T-helper 9 cell (primary cell): ENCODE results near the gene LY6G5C.
"Not testable (repeated sequence)": the region's sequence is repeated elsewhere in the genome, so short reads cannot be mapped to it uniquely, and the experiment has no call there.

Source experiments
- DNase-seq: peaks from one replicate; pipeline ENCODE4 v3.0.0-alpha.2; 2020

LY6G5C gene

DNA sequence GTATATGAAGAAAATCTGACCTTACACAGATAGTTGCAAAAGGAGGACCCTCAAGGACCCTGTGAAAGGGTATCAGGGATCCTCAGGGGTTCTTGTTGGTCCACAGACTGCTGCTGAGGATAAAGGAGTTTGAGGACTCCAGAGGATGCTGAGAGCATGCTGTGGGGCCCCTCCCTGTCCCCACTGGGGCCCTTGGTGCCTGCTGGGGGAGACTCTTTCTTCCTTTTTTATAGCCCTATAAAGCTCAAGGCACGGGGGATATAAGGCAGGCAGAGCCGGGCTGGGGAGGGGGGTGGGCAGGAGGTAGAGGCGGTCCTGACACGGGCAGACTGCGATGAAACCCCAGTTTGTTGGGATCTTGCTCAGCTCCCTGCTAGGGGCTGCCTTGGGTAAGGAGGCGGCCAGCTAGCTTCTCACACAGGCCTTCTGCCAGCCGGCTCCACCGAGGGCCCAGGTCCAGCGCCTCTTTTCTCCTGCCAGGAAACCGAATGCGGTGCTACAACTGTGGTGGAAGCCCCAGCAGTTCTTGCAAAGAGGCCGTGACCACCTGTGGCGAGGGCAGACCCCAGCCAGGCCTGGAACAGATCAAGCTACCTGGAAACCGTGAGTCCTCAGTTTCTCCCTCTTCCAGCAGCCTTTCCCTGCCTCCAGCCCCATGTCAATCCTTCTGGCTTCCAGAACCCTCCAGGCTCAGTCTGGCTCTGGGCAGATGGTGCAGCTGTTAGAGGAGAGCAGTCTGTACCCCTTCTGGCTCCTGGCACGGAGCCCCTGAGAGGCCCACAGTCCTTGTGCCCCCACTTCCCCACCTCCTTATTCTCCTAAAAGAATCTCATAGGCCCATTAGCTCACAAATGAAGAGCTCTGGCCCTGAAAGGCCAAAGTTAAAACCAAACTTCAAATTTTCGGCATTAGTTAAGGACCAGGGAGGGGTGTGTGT is 34.4 kb upstream of the LY6G5C start, which contains the start of gene LY6G6D:
Gene LY6G6D (plus strand): TSS at position 327 of the 937 bp plus-strand sequence. CDS start 8 bp downstream, at position 335.
- no peak for DNase-seq

DNA sequence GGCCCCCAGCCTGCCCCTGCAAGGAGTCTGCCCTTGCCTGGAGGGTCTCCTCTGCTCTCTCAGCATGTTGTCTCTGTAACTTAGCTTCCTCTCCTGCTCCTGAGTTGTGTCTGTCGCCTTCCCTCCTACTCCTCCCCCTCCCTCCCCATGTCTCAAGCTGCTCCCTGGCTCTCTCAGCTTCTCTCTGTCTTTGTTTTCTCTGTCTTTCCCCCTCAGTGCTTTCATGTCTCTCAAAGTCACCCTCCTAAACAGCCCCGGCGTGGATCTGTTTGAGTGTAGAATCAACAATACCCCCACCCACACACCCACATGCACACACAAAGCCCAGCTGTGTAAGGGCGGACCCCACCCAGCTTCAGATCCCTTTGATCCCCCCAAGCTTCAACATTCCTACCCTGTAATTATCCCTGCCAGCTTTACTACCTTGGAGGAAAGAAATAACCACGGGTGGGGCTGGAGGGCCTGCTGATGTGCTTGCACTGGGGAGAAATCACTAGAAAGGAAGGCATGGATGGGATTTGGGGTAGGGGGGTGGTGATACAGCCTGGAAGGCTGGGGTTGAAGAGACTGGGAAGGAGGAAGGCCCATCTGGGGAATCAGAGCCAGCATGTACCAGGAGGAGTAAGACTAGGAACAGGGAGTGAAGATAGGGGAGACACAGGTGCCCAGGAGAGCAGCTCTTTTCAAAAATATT is 33.3 kb upstream of the LY6G5C start:
- DNase-seq = no peak

DNA sequence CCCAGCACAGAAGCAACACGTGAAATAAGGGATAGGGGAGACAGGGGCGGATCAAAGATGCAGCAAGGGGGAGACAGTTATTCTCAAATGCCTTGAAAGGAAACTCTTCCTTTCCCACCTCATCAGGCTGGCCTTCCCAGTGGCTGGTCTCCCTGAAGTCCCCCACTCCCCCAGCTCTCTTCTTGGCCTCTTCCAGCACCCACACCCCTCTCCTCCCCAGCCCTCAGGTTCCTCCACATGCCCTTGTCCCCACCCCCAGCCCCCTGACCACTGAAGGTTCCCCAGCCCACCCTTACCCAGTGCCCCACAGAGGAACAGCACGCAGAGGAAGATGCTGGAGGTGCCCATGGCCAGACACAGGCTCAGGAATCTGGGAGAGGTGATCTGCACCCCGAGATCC is 32.6 kb upstream of the LY6G5C start:
- DNase-seq = no peak

DNA sequence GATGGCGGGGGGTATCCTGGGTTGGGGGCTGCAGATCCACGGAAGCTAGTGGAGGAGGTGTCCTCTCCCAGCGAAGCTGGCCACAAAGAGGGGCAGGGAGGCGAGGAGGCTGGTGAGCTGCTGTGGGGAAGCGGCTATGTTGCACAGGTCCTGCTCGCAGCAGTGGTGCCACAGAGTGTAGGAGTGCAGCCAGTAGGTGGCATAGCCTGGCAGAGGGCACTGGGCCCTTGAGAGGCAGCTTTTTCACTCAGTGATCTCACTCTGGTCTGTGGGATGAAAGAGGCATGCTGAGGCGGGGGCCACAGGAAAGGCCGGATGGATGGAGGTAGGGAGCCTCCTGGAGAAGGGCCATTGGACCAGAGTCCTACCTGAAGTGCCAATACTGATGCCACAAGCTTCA is 31.4 kb upstream of the LY6G5C start:
- DNase-seq = no peak

DNA sequence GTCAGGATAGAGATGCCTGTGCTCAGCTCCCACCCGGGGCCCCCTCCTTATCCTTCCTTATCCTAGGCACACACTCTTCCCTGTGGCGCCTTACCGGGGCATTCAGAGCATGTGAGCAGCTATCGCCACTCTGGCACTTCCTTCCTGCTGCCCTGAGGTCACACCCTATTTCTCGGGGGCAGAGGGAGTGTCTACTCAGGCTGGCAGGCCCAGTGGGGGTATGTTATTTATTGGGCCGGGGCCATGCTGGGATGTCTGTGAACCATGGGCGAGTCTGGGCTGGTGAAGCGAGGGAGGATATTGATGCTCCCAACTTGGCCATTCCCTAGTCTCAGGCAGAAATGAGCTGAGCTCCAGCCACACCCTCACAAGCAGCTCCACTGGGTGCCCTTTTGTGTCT is 30.4 kb upstream of the LY6G5C start:
- DNase-seq = no peak

DNA sequence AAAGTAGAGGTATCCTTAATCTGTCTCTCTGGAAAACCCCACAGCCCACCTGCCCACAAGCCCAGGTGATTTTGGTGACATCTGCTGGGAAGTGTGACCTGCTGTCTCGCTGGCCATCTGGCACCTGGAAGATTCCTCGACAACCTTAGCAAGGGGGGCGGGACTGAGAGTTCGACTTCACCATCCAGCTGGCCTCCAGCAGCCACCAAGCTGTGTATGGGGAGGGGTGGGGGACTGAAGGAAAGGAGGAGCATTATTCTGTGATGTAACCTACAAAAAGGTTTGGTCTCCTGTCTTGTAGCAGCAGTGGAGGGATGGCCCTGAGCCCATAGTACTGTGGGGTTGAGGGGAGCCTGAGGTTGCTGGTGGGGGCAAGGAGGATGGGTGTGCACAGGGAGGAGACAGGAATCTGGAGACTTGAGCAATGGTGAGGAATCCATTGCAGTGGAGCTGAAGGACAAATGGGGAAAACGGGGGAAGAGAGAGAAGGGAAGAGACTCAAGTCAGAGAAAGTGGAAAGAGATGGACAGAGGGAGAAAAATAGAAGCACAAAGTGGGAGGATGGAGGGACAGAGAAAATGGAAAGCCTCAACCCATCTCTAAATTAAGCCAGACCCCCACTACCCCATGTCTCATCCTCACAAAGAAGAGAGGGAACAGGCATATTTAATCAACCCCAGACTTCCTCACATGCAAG is 29.8 kb upstream of the LY6G5C start:
- no peak for DNase-seq

DNA sequence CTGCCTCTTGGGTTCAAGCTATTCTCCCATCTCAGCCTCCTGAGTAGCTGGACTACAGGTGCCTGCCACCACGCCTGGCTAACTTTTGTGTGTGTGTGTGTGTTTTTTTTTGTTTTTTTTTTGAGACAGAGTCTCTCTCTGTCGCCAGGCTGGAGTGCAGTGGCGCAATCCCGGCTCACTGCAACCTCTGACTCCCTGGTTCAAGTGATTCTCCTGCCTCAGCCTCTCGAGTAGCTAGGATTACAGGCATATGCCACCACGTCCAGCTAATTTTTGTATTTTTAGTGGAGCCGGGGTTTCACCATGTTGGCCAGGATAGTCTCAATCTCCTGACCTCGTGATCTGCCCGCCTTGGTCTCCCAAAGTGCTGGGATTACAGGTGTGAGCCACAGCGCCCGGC is 28.3 kb upstream of the LY6G5C start:
- DNase-seq = not testable (repeated sequence)

DNA sequence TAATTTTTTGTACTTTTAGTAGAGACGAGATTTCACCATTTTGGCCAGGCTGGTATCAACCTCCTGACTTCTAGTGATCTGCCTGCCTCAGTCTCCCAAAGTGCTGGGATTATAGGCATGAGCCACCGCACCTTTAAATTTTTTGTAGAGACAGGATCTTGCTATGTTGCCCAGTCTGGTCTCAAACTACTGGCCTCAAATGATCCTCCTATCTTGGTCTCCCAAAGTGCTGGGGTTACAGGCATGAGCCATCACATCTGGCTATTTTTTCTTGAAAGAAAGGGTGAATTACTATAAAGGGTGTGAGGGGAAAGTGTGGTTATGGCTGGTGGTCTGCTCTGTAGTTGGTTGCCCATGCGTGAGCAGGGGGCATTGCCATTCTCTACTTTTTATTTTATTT is 27.4 kb upstream of the LY6G5C start:
- DNase-seq = no peak

DNA sequence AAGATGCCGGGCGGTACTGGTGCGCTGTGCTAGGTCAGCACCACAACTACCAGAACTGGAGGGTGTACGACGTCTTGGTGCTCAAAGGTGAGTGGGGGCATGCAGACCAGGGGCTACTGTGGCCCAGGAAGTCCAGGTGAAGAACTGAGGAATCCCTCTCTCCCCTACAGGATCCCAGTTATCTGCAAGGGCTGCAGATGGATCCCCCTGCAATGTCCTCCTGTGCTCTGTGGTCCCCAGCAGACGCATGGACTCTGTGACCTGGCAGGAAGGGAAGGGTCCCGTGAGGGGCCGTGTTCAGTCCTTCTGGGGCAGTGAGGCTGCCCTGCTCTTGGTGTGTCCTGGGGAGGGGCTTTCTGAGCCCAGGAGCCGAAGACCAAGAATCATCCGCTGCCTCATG is 26.8 kb upstream of the LY6G5C start:
- DNase-seq = no peak

DNA sequence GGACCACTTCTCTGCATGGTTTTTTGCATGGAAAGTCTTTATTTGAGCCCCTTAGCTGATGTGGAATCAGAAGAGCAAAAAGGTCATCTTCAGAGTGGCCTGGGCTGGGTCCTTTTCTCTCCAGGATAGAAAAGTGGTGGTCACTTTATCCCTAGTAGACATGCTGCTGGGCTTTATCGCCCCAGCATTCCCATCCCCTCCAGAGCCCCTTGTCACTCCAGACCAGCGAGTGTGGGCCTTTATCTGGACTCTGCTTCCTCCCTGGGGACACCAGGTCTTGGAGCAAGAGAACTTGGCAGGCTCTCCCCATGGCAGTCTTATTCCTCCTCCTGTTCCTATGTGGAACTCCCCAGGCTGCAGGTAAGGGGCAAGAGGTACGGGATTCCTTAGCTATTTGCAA is 25.7 kb upstream of the LY6G5C start, which contains the start of gene LY6G6F:
Gene LY6G6F (plus strand): TSS at position 268 of the 400 bp plus-strand sequence. CDS start 41 bp downstream, at position 309.
- no peak for DNase-seq

DNA sequence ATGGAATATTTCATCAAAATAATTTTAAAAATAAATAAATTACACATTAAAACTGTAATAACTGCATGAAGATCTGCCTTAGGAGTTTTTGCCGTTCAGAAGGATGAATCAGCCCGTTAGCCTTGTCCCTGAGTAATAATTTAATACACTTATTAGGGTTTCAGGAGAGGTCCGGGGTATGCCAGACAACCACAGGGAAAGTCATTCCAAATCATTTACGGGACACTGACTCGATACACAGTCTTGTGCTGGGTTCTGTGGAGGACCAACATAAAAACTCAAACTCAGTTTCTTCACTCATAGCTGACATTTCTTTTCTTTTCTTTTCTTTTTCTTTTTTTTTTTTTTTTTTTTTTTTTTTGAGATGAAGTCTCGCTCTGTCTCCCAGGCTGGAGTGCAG is 25.1 kb upstream of the LY6G5C start:
- DNase-seq = no peak

DNA sequence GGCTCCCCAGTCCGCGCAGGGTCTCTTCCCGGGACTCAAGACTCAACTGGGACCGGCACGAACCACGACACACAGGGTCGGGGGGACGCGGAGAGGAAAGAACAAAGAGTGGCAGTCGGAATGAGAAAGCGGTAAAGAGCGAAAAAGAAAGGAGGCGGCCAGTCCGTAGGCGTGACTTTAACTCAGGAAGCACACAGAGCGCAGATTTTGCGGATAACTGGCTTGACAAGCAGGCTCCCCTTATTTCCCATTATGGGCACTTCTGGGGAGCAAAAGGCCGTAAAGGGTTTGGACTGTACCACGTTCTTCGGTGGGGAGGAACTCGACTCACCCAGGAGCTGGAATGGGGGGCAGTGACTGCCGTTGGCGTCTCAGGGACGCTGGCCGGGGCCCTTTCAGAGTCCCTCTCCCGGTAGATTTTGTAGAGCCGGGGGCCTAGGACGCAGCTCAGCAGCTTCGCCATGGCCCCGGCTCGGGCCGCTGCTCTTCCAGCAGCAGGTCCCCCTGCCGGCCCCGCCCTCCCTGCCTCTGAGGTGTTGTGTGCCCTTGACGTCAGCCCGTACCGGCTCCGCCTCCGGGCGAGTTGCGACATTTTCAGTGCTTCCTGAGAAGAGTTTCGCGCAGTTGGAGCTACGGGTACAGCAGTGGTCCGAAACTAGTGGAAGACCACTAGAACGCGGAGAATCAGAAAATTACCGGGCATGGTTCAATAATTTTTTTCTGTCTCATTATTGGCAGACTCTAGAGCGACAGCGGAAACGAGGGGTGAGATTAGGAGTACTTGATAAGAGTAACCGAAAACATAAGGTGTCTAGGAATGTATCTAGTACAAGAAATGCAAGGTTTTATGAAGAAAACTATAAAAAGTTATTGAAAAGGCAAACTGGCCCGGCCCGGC is 22.2 kb upstream of the LY6G5C start, which contains the start of gene ABHD16A:
Gene ABHD16A (minus strand): TSS at position 506 of the 898 bp plus-strand sequence. CDS start 43 bp downstream, at position 463.
- peak; percentile 94 for DNase-seq

DNA sequence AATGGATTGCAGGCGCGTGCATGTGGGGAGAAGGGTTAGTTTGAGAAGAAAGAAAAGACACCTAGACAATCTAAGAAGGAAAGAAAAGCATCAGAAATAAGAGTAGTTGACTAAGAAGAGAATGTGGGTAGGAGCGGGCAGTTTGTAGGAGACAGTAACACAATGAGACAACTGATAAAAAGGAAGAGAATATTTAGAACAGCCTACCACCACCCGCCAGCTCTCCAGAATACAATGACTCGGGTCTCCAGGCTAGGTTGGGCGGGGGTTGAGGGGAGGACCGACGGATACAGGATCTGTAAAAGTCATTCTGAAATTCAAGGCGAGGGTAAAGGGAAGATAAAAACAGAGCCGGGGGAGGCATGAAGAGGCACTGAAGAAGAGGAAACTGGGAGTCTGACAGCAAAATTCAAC is 21.5 kb upstream of the LY6G5C start:
- no peak for DNase-seq

DNA sequence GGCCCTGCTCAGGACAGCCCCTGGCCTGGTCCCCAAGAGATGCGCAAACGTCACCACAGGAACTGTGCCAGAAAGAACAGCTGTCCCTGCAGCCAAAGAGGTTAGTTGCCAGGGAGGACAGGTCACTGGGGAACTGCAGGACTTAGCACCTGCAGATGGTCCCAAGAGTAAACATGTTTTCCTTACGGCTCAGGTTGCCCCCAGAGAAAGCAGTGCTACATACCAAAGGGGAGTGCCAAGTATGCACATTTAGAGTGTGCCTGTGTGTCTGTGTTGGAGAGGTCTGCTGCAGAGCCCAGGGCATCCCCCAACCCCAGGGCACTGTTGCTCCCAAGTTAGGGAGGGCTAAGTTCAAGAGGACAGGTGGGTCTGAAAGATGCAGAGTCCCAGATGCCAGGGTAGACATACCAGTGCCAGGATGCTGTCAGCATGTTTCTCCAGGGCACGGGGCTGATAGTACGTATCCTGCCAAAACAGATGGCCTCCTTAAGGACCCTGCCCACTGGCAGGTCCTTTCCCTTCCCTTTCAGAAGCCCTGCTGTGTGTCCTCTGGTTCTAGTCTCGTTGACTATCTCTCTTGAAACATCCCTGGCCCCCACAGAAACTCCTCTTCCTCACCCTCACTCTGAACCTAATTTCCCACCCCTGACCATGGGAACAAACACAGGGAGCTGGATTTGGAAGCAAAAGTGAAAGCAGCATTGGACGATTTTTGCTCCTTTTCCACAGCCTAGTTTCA is 21.0 kb upstream of the LY6G5C start:
- DNase-seq = no peak

DNA sequence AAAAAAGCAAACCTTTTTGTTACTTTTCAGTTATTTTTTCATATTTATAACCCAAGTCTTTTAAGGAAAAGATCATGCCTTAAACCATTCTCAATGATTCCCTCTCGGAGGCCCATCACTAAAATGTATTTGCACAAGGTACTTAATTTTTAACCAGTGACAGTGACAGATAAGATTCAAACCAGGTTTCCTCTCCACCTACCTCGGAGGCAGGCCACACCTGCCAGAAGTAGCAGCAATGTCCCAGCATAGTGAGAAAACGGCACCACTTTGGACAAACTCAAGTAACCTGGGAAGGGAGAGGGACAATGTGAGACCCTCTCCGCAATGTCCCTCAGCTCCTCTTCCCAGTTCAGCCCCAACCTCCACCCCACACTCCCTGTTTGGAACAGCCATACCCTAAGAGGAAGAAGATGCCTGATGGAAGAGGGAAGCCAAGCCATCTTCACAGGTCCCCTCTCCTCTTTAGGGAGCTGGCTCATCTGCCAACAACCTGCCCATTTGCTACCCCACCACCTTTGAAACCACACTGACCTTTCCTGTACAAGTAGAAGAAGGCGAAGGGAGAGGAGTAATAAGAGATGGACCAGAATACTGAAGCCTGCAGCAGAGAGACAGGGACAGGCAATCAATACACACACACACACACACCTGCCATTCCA is 20.0 kb upstream of the LY6G5C start:
- DNase-seq = no peak

DNA sequence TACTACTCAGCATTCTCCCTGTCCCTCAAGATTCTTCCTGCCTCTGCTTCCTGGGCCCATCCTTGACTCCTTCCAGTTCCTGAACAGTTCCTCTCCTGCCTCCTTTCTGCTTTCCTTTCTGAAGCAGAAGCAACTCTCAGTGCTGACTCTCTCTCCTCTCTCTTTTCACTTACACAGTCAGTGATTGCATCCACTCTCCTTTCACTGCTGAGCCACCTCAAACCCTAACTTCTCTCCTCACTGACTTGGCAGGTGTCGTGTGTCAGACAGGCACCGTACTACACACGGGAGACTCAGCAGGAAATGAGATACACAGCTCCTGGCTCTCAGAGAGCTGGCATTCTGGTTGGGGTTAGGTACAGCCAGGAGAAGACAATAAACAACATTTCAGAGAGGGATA is 16.7 kb upstream of the LY6G5C start:
- DNase-seq = no peak

DNA sequence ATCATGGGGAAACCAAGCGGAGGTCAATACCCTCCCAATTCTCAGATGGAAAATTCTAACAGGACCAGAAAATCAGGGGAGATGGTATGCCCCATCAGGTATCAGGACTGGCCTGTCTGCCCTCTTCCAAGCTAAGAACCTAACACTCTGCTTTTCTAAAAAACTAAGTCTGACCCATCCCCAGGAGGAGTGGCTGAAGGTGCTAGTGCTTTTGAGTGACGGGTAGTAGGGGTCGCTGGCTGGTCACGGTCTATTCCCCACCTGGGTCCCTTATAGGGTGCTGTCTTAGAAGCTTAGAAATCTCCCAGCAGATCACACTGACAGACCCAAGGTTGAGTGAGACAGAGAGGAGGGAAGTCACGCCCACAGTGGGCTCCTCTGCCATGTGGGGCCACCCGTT is 12.7 kb upstream of the LY6G5C start:
- no peak for DNase-seq

DNA sequence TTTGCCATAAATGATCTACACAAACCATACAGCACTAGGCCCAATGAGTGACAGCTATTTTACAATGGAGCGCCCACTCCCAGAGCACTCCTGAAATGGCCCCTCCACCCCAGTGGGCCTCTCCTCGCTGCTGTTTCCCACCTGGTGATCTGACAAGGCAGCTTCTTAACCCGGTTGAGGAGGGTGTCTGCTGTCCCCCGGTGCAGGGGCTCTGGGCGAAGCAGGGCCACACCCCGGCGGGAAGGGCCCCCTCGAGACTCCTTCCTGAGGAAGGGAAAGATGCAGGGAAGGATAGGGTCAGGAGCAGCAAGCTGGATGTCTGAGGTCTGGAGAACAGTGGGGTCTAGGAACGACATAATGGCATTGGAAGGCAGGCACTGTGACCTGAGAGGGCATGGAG is 12.0 kb upstream of the LY6G5C start:
- no peak for DNase-seq

DNA sequence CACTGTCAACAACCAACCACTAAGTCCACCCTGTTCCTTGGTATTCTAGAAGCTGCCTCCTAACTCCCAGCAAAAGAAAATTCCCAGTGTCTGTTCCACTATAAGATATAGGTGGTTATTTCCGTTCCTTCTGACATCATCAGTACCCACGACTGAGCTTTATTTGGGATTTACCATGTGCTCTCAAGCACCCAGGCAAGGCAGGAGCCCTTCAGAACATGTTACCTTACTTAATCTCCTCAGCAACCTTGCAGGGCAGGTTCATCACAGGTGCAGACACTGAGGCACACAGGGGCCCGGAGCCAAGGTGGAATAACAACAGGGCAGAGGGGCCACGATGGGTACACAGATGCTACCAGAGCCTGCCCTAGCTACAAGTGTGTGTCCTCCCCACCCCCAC is 11.5 kb upstream of the LY6G5C start:
- DNase-seq = no peak

DNA sequence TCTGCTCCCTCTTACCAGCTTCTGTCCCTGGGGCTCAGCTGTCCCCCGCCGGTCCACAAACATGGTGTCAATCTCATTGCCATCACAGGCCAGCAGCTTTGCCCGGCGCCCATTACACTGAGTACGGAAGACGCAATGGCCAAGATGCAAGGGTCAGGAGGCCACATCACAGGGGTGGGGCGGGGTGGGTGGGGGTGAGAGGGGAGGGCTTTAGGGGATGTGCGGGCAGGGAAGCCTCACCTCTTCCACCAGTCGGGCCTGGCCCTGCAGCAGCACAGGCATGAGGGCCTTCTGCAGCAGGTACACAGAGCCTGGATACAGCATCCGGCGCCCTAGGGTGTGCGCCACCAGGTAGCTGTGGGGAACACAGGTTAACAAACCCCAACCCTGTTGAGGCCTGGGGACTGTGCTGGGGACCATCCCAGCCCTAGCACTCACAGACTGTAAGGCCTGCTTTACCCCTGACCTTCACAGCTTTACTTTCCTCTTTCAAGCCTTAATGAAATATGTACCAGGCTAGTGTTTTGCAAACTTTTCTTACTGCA is 10.8 kb upstream of the LY6G5C start:
- no peak for DNase-seq
